GM19328 (cell line): ENCODE results near the gene LIN7B.

Source experiments
- ATAC-seq: cut with Tn5 transposase; IDR thresholded peaks from one replicate; pipeline ENCODE4 v1.9.1; 2021; ENCODE audit warnings: mild to moderate bottlenecking, moderate library complexity; ENCODE audit not compliant: unreplicated experiment

Gene LIN7B

DNA sequence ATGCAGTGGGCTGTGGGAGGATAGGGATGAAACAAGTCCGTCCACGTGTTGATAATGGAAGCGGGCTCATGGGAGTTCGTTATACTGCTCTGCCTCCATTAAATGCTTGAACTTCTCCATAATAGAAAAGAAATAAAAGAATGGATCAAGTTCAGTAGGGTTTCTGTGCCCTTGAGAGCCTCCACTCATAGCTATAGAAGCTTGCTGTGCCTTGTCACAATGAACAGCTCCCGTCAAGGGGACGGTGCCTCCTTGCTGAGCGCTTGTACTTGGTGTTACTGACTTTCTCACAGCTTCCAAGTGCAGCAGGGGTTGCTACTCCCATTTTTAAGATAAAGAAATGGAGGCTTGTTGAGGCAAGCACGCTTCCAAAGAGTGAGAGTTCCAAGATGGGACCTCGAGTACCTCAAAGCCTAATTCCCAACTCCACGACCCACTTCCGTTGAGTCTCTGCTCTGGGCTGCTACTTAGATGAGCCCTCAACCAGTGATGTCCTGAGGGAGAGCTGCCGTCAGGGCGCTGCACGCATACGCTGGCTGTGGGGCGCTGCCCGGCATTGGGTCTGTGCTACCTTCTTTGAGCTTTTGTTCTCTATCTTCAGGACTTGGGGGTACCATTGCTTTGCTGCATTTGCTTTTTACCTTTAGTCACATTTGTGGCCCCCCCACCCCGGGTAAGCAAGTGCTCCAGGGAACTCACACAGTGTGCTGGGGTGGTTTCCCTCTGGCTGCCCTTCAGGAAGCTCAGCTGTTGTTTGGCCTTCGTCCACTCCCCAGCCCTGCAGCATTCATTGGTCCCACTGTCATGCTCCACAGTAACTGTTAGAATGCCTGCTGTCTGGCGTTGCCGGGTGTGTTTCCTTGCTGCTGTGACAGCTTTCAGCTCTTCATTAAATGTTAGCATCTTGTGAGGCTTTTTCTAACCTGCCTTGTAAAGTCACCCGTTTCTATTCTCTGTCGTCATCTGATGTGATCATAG, 19.4 kb upstream of the LIN7B start:
- ATAC-seq, result no peak

- no peak for ATAC-seq
Measured at GRCh38 chr19:49097453-49098288, 16.5 kb upstream of the LIN7B start.

- no peak for ATAC-seq
Measured at GRCh38 chr19:49098795-49099194, 15.4 kb upstream of the LIN7B start.

GRCh38 chr19:49101160-49101559, 13.0 kb upstream of the LIN7B start:
- ATAC-seq, result no peak

GRCh38 chr19:49102303-49102702, 11.9 kb upstream of the LIN7B start:
- no peak for ATAC-seq

DNA sequence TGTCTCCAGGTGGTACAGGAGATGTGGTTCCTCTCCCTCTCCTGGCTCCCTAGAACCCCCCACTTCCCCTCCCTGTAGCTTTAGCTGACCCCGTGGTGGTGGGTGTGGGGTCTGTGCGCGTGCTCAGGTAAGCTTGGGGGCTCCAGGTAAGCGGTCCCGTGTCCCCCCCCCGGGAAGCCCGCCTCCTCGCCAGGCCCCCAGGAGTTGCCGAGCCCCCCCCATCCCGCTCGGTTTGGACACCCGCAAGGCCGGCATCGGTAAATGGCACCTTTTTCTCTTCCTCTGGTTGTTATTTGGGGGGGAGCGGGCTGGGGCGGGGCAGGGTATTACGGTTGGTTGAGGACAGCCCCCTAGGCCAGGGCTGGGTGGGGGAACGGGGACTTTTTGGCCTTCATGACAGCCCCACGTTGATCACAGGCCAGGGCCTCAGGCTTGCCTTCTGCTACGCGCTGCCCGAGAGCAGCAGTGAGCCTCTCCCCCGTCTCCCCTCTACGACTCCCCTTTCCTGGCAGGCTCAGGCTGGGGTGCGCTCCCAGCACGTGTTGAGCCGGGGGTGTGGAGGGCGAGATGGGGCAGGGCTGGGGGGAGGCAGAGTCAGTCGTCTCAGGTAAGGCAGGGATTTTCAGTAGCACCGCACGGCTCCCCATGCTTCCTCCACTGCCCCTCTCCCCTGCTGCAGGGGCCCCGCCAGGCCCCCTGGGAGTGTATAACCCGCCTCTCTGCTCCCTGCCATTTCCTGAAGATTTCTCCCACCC, 10.7 kb upstream of the LIN7B start:
- no peak for ATAC-seq

- ATAC-seq, result no peak
Measured at GRCh38 chr19:49104229-49104864, 9.8 kb upstream of the LIN7B start.

DNA sequence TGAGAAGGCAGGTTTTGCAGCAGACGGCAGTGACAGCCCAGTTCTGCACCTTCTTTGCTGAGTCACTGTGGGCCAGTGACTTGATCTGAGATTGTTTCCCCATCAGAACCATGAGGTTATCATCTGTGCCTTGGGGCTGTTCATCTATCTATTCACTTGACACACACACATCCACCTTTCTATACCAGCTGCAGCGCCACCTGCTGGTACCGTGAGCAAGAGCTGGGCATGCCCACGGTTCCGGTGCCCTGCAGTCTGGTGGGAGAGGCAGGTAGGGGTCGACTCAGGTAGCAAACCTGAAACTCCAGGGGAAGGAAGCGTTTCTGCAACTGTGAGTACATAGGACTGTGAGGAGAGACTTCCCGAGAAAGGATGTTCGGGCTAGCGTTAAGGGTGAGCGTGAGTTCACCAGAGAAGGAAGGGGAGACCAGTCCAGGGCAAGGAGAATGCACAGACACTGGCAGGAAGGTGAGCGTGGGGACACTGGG, 7.5 kb upstream of the LIN7B start:
- no peak for ATAC-seq

GRCh38 chr19:49107625-49108459, 6.3 kb upstream of the LIN7B start:
- ATAC-seq, result no peak

- no peak for ATAC-seq
Measured at GRCh38 chr19:49109051-49109450, 5.1 kb upstream of the LIN7B start.

GRCh38 chr19:49109569-49110233, 4.5 kb upstream of the LIN7B start:
- no peak for ATAC-seq

GRCh38 chr19:49110567-49110966, 3.6 kb upstream of the LIN7B start:
- ATAC-seq, result no peak

DNA sequence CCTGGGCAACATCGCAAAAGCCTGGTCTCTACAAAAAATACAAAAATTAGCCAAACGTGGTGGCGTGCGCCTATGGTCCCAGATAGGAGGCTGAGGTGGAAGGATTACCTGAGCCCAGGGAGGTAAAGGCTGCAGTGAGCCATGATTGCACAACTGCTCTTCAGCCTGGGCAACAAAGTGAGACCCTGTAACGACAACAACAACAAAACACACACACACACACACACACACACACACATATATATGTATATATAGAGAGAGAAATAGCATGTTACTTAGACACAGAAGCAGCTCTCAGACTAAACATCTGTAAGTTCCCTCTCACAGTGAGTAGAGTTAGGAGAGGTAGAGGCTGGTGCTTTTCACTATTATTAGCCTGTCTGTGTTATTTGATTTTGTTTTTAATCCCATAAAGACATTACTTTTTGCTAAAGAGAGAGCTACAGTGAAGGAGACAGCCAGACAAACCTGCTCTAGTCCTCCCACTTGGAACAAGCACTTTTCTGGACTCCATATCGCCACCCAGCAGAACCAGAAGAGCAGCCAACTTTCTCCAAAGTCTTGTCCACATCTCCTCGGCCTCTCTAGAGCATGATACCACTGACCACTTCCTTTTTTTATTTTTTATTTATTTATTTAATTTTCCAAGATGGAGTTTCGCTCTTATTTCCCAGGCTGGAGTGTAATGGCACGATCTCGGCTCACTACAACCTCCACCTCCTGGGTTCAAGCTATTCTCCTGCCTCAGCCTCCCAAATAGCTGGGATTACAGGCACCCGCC, 2.8 kb upstream of the LIN7B start:
- ATAC-seq, result no peak

GRCh38 chr19:49114630-49115363, 627 bp downstream of the LIN7B start:
- no peak for ATAC-seq

- no peak for ATAC-seq
Measured at GRCh38 chr19:49116544-49116943, 2.4 kb downstream of the LIN7B start.

- ATAC-seq, result no peak
Measured at GRCh38 chr19:49117677-49118564, 3.8 kb downstream of the LIN7B start.
